Endothelial cell of umbilical vein (primary cell): ENCODE data around the gene FANCC. TPM values are rescaled to one million over a fixed set of nuclear protein-coding genes. Genes with fewer than 3 reads are reported as not detected.

ENCODE experiments used
- BruUV-seq: library from RNA; stranded (reverse); fragments of 400-500 nt; replicated peaks from 2 replicates; lab custom pipeline; 2021; lab: Mats Ljungman, UMichigan
- CTCF ChIA-PET: fragments of 300-600, 350-600 bp; sonication (Branson Sonifier 250); formaldehyde crosslinking; loops from one replicate; lab custom pipeline; 2021; ENCODE audit warnings: antibody characterized with exemption, inconsistent platforms; lab: Charles Lee
- POLR2A ChIA-PET: fragments of 300-600, 350-600 bp; sonication (Branson Sonifier 250); formaldehyde crosslinking; loops from one replicate; lab custom pipeline; 2021; ENCODE audit warnings: antibody characterized with exemption, inconsistent platforms; lab: Charles Lee
- DNase-seq: peaks from one replicate; pipeline ENCODE4 v3.0.0-alpha.2; 2011; ENCODE audit warnings: low read depth, low spot score
- FAIRE-seq: peaks from 2 replicates; lab custom pipeline; 2011; peaks lifted over from hg19 to GRCh38; lab: Jason Lieb, UNC
- H2AFZ ChIP-seq: 2 replicates; pipeline ENCODE4 v1.6.0; 2012; ENCODE audit warnings: low read depth, low read length, control low read depth, inconsistent platforms
- H3K27ac ChIP-seq: 2 replicates; pipeline ENCODE4 v1.5.1; 2011; ENCODE audit warnings: low read depth, mild to moderate bottlenecking, control low read depth, low read length, moderate library complexity; ENCODE audit not compliant: insufficient read depth
- H3K27me3 ChIP-seq, 2 experiments: 2 replicates each; pipeline versions ENCODE4 v1.6.0 to v1.6.1; 2011; ENCODE audit warnings: low read length in 2 of 2, mixed read lengths in 1 of 2; ENCODE audit not compliant: control insufficient read depth in 2 of 2, insufficient read depth in 2 of 2
- H3K36me3 ChIP-seq, 2 experiments: 2 replicates in 1 of 2; 3 replicates in 1 of 2; pipeline ENCODE4 v1.5.1; 2011; ENCODE audit warnings: low read length in 2 of 2, mild to moderate bottlenecking in 1 of 2, moderate library complexity in 1 of 2; ENCODE audit not compliant: control insufficient read depth in 2 of 2, insufficient read depth in 2 of 2; ENCODE audit errors: extremely low read depth in 1 of 2
- H3K4me1 ChIP-seq: 3 replicates; pipeline ENCODE4 v1.5.1; 2011; ENCODE audit warnings: mild to moderate bottlenecking, low read length; ENCODE audit not compliant: control insufficient read depth, insufficient read depth; ENCODE audit errors: extremely low read depth
- H3K4me2 ChIP-seq: 2 replicates; pipeline ENCODE4 v1.6.1; 2011; ENCODE audit warnings: low read length, control low read depth, mixed read lengths; ENCODE audit not compliant: insufficient read depth
- H3K4me3 ChIP-seq, 3 experiments: fragments of 200-600 bp in 1 of 3; sonication (generic), shearing (Covaris generic) in 1 of 3; replicated peaks in 1 of 3; 2 replicates each; pipeline ENCODE4 v1.5.1; 2011 to 2016; ENCODE audit warnings: control low read depth in 3 of 3, low read length in 3 of 3, mild to moderate bottlenecking in 2 of 3, inconsistent platforms in 1 of 3, low read depth in 1 of 3, moderate library complexity in 1 of 3; ENCODE audit not compliant: insufficient read depth in 1 of 3
- H3K79me2 ChIP-seq: 2 replicates; pipeline ENCODE4 v1.6.0; 2012; ENCODE audit warnings: low read length, inconsistent platforms; ENCODE audit not compliant: control insufficient read depth, insufficient read depth
- H3K9ac ChIP-seq: replicated peaks from 2 replicates; pipeline ENCODE3; 2011; ENCODE audit warnings: low read length, control low read depth; ENCODE audit not compliant: insufficient read depth; ENCODE audit errors: extremely low read depth
- H3K9me1 ChIP-seq: replicated peaks from 3 replicates; pipeline ENCODE4 v1.6.0; 2011; ENCODE audit warnings: mild to moderate bottlenecking, low read length; ENCODE audit not compliant: control insufficient read depth, insufficient read depth; ENCODE audit errors: extremely low read depth
- H3K9me3 ChIP-seq: replicated peaks from 2 replicates; pipeline ENCODE4 v1.5.1; 2012; ENCODE audit warnings: low read length, inconsistent platforms; ENCODE audit not compliant: control insufficient read depth, insufficient read depth
- H4K20me1 ChIP-seq: replicated peaks from 2 replicates; pipeline ENCODE3; 2011; ENCODE audit warnings: mild to moderate bottlenecking, low read length; ENCODE audit not compliant: control insufficient read depth, insufficient read depth; ENCODE audit errors: extremely low read depth
- CTCF ChIP-seq, 2 donors: IDR thresholded peaks; 1 replicate in 1 of 2; 2 replicates in 1 of 2; pipeline ENCODE4 v1.5.1; 2011; ENCODE audit warnings: low read length in 2 of 2, mild to moderate bottlenecking in 2 of 2, moderate library complexity in 2 of 2, control low read depth in 1 of 2, inconsistent platforms in 1 of 2, low read depth in 1 of 2; ENCODE audit not compliant: insufficient read depth in 1 of 2; ENCODE audit errors: extremely low read depth in 1 of 2
- EZH2 ChIP-seq: IDR thresholded peaks from 2 replicates; pipeline ENCODE4 v1.6.1; 2012; ENCODE audit warnings: borderline replicate concordance, low read depth, mild to moderate bottlenecking, moderate library complexity, low read length, inconsistent platforms; ENCODE audit not compliant: severe bottlenecking
- FOS ChIP-seq: IDR thresholded peaks from 2 replicates; pipeline ENCODE4 v1.6.1; 2011; ENCODE audit warnings: mild to moderate bottlenecking, low read length, moderate library complexity, borderline replicate concordance; ENCODE audit not compliant: insufficient read depth
- GATA2 ChIP-seq: IDR thresholded peaks from 2 replicates; pipeline ENCODE4 v1.7.0; 2011; ENCODE audit warnings: low read depth, mild to moderate bottlenecking, moderate library complexity, mixed read lengths, low read length; ENCODE audit not compliant: insufficient read length, insufficient read depth
- JUN ChIP-seq: IDR thresholded peaks from 2 replicates; pipeline ENCODE4 v1.6.1; 2011; ENCODE audit warnings: borderline replicate concordance, low read depth; ENCODE audit not compliant: insufficient read length, insufficient read depth
- MAX ChIP-seq: IDR thresholded peaks from 2 replicates; pipeline ENCODE4 v1.6.1; 2011; ENCODE audit not compliant: insufficient read depth, insufficient read length
- MYC ChIP-seq: IDR thresholded peaks from one replicate; pipeline ENCODE4 v1.6.1; 2011; ENCODE audit warnings: mild to moderate bottlenecking, low read depth, low read length
- POLR2A ChIP-seq: IDR thresholded peaks from 2 replicates; pipeline ENCODE4 v1.6.1; 2012; ENCODE audit warnings: low read depth, mild to moderate bottlenecking, control low read depth, low read length
- POLR2AphosphoS5 ChIP-seq: IDR thresholded peaks from 2 replicates; pipeline ENCODE4 v1.6.1; 2012; ENCODE audit warnings: low read depth, mild to moderate bottlenecking, control low read depth, low read length, moderate library complexity; ENCODE audit not compliant: insufficient read depth
- dilution Hi-C: fragments of 300-500 bp; cut with MboI; formaldehyde crosslinking; loops from one replicate; pipeline ENCODE4 v1.15.0; 2019; ENCODE audit warnings: low sequenced_read_pairs; ENCODE audit not compliant: extremely low pct_ligation_motif_present
- intact Hi-C: fragments of 100-400 bp; cut with micrococcal nuclease; formaldehyde crosslinking; loops from one replicate; pipeline ENCODE4 v1.10.0; 2022
- polyA plus RNA-seq, 4 experiments: library from polyadenylated mRNA; depleted of rRNA in 3 of 4; stranded (reverse) in 3 of 4; unstranded in 1 of 4; fragments of >200 nt; gene quantifications; 2 replicates each; pipeline versions ENCODE4 v1.2.1 to v1.2.3, GENCODE V29; 2011 to 2012; ENCODE audit warnings: missing spikeins in 1 of 4
- total RNA-seq: library from RNA; stranded (reverse); gene quantifications from 2 replicates; pipeline ENCODE4 v1.2.3, GENCODE V29; 2021

FANCC gene
- total and polyA plus RNA-seq, 2 donors (not counting 3 experiments of a cell fraction or from before 2014, with no cell fraction given): 5.7 to 13.1 TPM

- Histone ChIP-seq H2AFZ (no peak overlapping the region), H3K4me2 (no peak overlapping the region), H3K4me1 (peaks cover 18% of the 10 kb centered on the region), H3K9me3 (no peaks in the 10 kb centered on the region), H3K9ac (no peak overlapping the region), H3K4me3 (no peak overlapping the region), H3K79me2 (peaks cover 24% of the 10 kb centered on the region), H4K20me1 (no peaks in the 10 kb centered on the region), H3K27me3 (no peaks in the 10 kb centered on the region), H3K36me3 (peaks cover 4 to 9% of the 10 kb centered on the region in 2 experiments), H3K9me1 (no peaks in the 10 kb centered on the region), H3K27ac (no peak overlapping the region)
- BruUV-seq: no TSS peak
- intact Hi-C loops (no loop called here), dilution Hi-C loops (no loop called here)
- DNase-seq (no peak), FAIRE-seq (no peak)
- CTCF ChIA-PET: interaction anchor here (0.8 to 1.4 kb wide), 3 partner anchors 15 to 33 kb away, joined by 3 to 4 read pairs (median 3); no protein-coding TSS in a partner anchor
- TF ChIP-seq GATA2: no peak
- no peak for TF ChIP-seq MAX
- TF ChIP-seq MYC: no peak
- no peak for TF ChIP-seq JUN
- no peak for TF ChIP-seq POLR2AphosphoS5
- TF ChIP-seq POLR2A: no peak
- TF ChIP-seq CTCF (IDR thresholded peaks at IDR 0.05; ENCODE audit: extremely low read depth in 1 of 2, insufficient read depth in 1 of 2, low read depth in 1 of 2, low read length in 2 of 2): no peak
- TF ChIP-seq FOS: no peak
- no peak for TF ChIP-seq EZH2
- POLR2A ChIA-PET: no interaction called here
These were observed 259.3 kb downstream of the FANCC start for GRCh38 chr9:95058121-95058785.
